ENCODE measurements around the gene PLEKHG4B.
"Not testable (repeated sequence)": the region's sequence is repeated elsewhere in the genome, so short reads cannot be mapped to it uniquely, and the experiment has no call there.

PLEKHG4B gene

DNA sequence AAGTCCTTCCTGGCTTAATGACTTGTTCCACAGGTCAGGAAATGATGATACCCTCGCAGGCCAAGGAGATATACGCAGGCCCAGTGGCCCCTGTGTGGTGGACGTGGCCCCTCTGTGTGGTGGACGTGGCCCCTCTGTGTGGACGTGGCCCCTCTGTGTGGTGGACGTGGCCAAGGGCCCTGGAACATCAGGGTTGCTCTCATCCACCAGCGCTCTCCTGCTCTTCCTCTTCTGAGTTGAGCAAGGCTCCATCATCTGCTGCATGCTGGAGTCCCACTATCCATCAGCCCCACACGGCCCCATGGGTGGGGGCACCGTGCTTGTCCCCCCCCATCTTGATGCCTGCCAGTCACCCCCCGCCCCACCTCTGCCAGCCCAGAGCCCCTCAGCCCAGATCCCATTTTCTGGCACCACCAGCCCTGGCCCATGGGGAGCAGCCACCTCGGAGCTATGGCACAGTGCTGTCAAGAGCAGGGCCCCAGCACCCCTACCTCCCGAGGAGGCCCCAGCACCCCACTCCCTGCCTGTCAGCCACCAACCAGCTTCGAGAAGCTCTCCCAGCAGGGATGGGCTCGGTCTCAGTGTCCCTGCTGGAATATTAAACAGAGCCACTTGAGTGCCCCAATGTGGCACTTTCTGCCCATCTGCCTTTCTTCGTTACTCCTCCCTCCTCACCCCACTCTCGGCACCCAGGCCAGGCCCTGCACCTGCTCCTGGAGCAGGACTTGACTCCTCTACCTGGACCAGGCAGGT is 107.4 kb downstream of the PLEKHG4B start:
- DNase-seq (ENCODE audit: low read depth in 3 of 3): no peak

DNA sequence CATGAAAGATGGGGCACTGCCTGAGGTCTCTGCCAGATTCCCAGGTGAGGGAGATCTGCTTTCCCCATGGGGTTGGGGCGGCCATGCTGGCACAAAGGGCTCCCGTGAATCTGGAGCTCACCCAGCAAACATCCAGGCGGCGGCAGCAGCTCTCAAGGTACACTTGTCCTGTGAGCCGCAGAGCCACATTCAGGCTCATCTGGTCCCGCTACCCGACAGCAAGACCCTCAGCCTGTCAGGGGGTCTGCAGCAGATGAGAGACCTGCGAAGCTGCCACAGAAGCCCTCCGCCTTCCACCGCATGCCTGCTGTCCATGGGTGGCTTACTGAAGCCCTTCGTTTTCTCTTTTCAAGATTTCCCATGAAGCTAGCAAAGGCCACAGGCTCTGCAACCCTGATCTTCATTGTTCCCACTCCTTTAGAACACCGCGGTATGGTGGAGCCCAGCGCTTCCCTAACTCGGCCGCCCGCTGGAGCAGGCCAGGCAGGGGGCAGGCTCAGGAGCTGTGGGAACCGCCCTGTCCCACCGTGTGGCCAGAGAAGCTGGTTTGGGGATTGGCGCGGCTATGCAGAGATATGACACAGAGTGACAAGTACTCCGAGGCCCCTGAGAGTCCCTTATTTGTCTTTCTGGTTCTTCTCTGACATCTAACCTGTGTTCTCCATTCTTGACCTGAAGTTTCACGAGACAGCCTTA is 108.1 kb downstream of the PLEKHG4B start:
- no peak for DNase-seq (ENCODE audit: low read depth in 3 of 3)

DNA sequence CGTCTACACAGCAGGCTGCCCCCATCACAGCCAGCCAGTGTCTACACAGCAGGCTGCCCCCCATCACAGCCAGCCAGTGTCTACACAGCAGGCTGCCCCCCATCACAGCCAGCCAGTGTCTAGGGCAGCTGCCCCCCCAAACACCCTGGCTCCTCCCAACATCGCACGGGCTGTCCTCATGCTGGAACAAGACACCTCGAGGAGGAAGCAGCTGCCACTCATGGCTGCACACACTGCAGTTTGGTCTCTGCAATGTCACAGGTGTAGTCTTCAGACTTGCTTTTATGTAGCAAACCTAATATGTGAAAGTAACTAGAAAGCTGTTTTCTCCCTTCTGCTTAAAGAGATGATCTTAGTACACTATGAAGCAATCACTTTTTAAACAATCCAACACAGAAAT is 109.0 kb downstream of the PLEKHG4B start:
- DNase-seq (ENCODE audit: low read depth in 3 of 3): no peak

DNA sequence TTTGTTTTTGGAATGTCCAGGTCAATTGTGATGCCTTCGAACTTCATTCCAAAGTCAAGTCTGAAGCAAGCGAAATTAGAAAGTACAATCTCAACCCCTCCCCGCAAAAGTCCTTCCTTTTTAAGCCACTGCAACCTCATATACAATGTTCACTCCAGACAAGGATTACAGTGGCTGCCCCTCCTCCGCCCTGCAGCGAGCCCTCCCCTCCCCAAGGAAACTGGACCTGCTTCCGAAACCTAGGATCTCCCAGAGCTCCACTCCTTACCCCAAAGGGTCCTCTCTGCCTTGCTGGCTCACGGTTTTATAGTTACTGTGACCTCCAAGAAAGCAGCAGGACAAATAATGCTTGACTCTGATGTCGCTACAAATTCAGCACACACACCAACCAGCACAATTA is 109.7 kb downstream of the PLEKHG4B start:
- no peak for DNase-seq (ENCODE audit: low read depth in 3 of 3)

DNA sequence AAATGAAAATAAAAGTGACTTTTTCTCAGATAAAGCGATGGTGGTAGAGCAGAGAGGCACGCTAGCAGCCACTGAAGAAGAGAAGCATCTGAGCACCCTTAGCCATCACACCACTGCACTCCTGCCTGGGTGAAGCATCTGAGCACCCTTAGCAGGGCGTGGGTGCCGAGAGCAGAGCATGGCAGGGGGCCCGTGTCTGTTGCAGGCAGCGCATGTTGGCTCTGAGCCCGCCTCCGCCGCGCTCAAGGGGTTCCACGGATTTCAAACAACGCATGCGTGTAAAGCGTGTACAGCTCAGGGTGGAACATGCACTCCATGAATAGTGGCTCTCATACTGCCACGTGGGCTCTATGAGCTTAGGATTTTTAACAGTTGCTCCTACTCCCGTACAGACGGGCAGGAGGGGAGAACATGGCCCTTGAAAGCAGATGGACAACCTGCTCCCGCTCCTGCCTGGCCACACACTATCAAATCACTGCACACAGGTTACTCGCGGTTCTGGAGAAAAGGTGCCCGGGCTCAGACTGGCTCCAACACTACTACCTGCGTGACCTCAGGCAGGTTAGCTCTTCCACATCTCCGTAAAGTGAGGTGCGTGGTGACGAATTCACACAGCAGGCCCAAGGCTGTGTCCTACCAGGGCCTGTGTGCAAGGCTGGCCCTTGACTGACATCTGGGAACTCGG is 111.4 kb downstream of the PLEKHG4B start:
- no peak for DNase-seq (ENCODE audit: low read depth in 3 of 3)

DNA sequence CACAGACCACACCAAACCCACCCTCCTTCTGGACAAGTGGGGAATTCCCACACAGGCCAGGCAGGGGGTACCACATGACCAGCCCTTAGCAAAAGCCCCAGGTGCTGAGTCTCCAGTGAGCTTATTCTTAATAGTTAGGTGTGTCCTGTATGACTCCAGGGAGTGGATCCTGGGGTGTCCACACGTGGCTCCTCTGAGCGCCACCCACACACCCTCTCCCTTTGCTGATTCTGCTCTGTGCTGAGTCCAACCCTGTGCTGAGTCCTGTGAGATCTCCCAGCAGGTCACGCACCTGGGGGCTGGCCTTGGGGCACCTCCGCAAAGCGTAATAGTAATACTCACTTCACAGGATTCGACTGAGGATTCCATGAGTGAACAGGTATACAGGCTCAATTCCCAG is 112.0 kb downstream of the PLEKHG4B start:
- DNase-seq (ENCODE audit: low read depth in 3 of 3): no peak

DNA sequence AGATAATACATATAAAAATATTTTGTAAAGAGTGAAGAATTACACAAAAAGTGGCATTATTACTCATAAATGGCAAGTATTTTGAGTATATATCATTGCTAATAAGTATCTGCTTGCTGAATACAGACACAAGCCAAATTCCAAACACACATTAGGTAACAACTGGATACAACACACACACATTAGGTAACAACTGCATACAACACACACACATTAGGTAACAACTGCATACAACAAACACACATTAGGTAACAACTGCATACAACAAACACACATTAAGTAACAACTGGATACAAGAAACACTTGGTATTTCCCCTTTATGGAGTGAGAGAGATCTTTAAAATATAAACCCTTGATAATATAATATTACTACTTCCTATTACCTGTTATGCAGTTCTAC is 112.5 kb downstream of the PLEKHG4B start:
- no peak for DNase-seq (ENCODE audit: low read depth in 3 of 3)

DNA sequence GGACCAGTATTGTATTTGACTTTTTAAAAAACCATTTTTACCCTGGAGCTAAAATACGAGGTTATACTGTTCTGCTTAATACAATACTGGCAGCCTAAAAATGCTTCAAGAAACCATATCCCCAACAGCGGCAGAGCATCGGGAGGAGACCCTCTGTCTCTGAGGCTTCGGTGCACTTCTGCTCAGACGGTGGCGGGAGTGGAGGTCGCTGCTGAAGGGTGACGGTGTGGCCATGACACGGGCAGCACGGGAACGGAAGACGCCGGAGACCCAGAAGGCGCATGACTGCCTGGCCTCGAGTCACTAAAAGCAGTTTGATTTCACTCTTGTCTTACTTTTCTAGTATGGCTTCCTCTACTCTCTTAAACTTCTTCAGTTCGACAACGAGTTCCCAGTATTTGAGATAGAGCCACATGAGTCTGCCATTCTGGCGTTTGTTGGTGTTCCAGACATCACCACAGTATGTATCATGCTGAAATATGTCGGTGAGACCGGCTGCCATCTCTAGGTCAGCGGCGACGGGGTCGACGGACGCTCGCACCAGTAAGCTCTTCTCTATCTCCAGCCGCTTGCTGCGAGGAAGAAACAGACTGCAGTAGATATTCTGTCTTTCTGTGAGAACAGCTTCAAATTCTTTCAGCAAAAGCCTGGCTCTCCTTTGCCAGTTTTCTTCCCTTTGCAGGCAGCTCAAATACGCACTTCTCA is 113.2 kb downstream of the PLEKHG4B start:
- no peak for DNase-seq (ENCODE audit: low read depth in 3 of 3)

DNA sequence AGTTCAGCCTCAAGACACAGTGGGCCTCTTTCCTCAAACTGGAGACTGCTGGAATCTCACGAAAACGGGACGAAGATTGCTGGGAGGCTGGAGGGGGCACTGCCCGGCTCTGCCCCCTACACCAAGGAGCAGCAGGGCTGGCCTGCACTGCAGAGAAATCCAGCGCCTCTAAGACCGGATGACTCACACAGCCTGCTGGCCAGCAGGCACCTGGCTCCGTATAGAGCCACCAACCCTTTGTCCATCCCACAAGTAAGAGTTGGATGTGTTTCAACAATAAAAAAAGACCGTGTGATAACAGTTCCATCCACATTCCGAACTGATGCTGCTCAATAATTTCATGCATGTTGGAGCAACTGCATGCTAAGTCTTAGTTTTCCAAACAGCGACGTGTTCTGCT is 114.4 kb downstream of the PLEKHG4B start:
- no peak for DNase-seq (ENCODE audit: low read depth in 3 of 3)

DNA sequence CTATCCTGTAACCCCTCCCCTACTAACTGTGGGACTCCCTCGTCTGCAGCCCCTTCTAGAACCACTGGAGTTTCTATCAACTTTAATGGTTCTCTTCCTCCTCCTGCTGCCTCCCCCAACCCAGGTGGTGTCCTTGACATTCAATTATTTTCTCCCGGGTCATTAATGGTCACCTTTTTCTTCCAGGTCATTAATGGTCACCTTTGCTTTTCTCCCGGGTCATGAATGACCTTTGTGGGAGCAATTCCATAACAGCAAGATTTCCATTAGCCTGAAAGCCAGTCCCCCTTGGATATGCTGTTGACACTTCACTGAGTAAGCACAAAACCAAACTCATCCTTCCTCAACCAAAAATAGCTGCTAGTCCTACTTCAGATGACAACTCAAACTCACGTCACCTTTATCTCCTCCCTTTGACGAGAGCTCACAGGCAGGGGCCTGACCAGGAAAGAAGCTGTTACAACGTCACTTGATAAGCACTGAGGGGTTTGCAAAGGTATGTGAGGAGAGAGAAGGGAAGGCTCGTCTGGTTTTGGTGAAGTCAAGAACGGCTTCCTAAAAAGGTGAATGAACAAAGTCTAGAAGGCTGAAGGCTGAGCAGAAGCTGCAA is 115.1 kb downstream of the PLEKHG4B start:
- DNase-seq (ENCODE audit: low read depth in 3 of 3): no peak

DNA sequence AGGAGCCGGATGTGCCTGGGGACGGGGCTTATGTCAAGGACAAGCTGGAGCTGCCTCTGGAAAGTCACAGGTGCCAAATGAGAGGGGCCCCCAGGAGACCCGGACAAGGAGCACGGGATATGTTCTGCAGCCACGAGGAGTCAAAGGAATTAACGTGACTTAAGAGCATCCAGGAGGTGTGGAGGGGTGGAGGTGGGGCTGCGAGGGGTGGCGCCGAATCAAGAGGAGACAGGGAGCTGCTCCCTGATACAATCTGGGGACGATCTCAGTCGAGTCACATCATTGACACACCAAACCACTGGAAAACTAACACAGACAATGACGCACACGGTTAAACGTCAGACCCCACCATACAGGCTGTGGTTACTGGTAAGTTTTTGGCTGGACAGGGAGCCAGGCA is 115.6 kb downstream of the PLEKHG4B start:
- DNase-seq (ENCODE audit: low read depth in 3 of 3): no peak

DNA sequence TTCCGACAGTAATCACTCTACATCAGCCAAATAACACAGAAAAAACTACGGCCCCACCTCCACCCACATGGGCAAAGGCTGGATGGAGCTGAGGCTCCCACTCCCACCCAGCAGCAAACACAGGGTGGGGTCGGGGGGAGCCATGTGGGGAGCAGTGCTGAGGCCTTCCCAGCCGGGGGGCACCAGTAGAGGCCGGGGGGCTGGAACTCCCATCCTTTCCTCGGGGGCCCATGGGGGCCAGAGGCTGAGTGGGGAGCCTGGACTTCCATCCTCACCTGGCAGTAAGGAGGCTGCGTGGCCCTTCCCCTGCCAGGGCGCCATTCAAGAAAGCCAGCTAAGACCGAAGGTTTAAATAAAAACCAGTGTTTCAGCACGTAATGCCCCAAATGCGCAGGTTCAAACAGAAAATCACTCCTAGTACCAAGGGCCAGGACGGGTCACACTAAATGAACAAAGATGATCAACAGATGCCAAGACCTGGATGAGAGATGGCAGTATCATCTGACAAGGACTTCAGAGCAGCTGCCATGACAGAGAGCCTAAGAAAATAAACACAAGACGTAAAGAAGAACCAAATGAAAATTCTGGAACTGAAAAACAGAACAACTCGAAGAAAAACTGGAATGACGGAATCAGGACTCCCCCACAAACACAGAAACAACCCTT is 116.6 kb downstream of the PLEKHG4B start:
- DNase-seq (ENCODE audit: low read depth in 3 of 3): no peak

DNA sequence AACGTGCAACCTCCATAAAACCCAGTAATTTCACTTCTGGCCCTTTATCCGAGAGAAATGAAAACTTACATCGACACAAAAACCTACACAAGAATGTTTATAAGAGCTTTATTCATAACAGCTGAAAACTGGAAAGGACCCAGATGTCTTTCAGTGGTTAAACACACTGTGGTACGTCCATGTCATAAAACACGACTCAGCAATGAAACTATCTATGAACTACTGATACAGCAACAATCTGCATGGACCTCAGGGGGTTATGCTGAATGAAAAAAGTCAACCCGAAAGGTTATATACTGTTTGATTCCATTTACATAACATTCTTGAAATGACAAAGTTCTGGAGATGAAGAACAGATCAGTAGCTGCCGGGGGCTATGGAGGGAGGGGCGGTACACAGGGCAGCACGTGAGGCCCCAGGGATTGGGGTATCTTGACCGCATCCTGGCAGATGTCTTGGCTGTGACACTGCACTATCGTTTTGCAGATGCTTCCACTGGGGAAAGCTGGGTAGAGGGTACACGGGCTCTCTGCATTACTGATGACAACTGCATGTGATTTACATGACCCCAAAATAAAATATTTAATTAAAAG is 121.9 kb downstream of the PLEKHG4B start:
- DNase-seq (ENCODE audit: low read depth in 3 of 3): no peak

DNA sequence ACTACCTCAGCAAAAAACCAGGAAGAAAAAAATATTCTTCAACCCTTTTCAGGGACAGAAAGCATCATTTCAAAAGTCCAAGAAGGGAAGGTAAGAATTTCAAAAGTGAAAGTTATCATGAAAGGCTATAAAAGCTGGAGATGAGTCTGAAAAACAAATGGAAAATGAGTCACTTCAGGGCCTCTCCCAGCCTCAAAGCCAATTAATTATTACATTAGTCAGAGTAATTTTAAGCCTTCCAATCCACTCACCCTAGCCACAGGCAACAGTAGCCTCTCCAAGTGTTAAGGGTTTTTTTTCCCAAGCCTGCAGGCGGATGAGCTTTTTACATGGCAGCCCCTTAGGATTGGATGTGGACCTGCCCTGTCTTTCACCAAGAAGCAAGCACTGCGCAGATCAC is 123.3 kb downstream of the PLEKHG4B start:
- not testable (repeated sequence) for DNase-seq (ENCODE audit: low read depth in 3 of 3)

DNA sequence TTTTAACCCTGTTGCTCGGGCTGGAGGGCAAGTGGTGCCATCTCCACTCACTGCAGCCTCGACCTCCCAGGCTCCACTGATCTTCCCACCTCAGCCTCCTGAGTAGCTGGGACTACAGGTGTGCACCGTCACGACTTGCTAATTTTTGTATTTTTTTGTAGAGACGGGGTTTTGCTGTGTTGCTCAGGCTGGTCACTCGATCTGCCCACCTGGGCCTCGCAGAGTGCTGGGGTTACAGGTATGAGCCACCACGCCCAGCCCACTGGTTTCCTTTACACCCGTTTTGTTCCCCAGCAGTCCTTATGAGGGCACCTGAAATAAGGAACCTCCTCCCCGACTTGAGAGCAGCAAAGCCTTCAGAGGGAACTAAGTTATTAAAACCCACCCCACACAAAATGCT is 124.1 kb downstream of the PLEKHG4B start:
- DNase-seq (ENCODE audit: low read depth in 3 of 3): not testable (repeated sequence)

DNA sequence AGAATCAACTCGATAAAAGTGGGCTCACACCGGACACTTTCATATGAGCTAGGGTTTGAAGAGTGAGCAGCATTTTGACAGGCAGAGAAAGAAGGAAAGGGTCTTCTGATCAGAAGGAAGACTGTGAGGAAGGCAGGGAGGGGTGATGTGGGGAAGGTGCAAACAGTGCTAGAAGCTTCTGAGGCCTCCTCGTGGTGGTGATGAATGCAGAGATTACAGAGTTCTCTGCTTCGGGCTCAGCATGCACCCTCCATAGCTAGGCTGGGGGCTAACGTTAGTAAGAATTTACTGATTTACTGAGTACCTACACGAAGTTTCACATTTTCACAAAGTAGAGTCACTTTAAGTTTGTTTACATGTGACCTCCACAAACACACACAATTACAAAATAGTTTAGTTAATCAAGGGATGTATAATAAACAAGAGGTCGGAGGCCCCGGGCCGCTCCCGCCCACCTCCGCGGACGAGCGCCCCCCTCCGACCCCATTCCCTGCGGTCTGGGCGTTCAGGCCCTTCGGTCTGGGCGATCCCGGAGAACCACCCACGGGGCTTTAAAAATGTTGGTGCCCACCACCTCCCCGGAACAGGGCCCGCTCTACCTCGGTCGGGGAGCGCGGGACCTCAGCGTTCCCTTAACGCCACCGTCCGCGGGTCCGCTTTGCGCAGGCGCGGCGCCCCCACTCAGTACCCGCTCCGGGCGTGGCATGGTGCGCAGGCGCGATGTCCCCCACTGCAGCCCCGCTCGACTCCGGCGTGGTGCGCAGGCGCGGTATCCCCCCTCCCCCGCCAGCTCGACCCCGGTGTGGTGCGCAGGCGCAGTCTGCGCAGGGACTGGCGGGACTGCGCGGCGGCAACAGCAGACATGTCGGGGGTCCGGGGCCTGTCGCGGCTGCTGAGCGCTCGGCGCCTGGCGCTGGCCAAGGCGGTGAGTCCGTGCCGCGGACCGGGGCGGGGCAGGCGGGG is 125.8 kb downstream of the PLEKHG4B start, which contains the start of the genes CCDC127 and SDHA:
Gene CCDC127, minus strand, starts transcription at position 660 of the 963 bp plus-strand sequence. CDS start 1,304 bp downstream, outside the sequence.
Gene SDHA, plus strand, starts transcription at position 827 of the 963 bp plus-strand sequence. Its CDS starts 36 bp downstream, at position 863.
- peak; percentile 94 to 98 (median 97) for DNase-seq (ENCODE audit: low read depth in 3 of 3)

DNA sequence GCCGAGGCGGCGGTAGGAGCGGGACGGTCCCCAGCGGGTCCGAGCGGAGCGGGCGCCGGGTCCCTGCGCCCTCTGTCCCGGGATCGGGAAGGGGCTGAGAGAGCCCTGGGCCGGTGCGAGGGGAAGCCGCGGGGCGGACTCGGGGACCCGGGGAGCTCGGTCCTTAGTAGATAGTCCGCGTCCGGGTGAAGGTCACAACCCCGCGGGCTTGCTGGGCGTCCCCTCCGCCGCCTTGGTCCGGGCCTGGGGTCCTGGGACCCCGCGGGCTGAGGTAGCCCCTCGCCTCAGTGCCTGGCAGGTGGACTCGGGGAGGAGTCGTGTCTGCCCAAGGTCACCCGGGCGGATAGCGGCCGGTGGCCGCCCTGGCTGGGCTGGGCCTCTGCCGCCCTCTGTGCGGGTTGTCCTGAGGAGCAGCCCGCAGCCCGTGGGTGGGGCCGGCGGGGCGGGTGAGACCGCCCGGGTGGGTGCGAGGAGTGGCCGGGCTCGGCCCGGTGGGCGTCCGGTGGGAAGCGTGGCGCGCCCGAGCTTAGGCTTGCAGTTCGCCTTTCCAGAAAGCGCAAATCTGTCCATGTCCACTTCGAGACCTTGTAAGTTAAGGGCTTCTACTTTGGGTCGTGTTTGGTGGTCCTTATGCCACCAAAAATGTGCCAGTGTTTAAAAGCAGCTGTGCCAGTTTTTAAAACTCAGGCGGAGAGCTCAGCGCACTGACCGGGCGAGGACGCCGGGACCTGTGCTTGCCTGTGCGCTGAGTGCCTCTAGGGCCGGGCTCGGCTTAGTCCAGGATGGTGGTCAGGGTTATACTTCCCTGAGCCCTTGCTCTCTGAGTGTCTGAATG is 126.7 kb downstream of the PLEKHG4B start:
- peak in 1 of 3 experiments; percentile 9 for DNase-seq (ENCODE audit: low read depth in 3 of 3)

DNA sequence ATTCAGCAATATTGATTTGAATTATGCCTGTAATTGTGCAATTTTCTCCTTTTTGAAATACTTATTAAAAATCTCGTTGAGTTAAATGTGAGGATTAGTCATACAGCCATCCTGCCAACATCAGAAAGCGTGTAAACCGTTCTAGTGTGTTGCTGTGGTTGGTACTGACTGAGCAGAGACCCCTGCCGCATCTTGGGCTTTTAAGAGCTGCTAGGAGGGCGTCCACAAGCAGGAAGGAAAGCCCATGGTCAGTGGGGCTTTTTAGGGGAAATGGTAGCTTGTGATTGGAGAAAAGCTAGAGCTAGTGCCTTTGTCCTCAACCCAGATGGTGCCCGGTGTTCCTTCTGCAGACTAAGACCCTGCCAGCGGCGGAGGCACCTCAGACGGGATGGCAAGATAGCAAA is 127.5 kb downstream of the PLEKHG4B start:
- no peak for DNase-seq (ENCODE audit: low read depth in 3 of 3)

Data from stimulated activated CD4-positive, alpha-beta T cell treated with anti-CD3 and anti-CD28 coated beads, TNF-alpha, amount 100 ng/mL, for 24 hours (primary cell).